Pulmonary artery endothelial cell (primary cell): ENCODE data around the gene INPP5A. TPM values are rescaled to one million over a fixed set of nuclear protein-coding genes. Genes with fewer than 3 reads are reported as not detected.
"Not testable (repeated sequence)": the region's sequence is repeated elsewhere in the genome, so short reads cannot be mapped to it uniquely, and the experiment has no call there.

ENCODE experiments used
- DNase-seq: peaks from one replicate; pipeline ENCODE4 v3.0.0-alpha.2; 2011; ENCODE audit warnings: low read depth, low spot score
- total RNA-seq: library from RNA; depleted of rRNA; stranded (reverse); fragments of >200 nt; gene quantifications from 2 replicates; pipeline ENCODE4 v1.2.3, GENCODE V29; 2014

Gene INPP5A
- total RNA-seq, 1 donor from 2014 or later: 25.4 TPM

- DNase-seq: no peak
Measured at GRCh38 chr10:132593900-132594876, 56.6 kb downstream of the INPP5A start.

- no peak for DNase-seq
Measured at GRCh38 chr10:132595021-132595420, 57.4 kb downstream of the INPP5A start.

GRCh38 chr10:132595854-132596253, 58.3 kb downstream of the INPP5A start:
- DNase-seq: no peak

GRCh38 chr10:132596742-132597279, 59.2 kb downstream of the INPP5A start:
- no peak for DNase-seq

- DNase-seq: no peak
Measured at GRCh38 chr10:132597654-132598053, 60.1 kb downstream of the INPP5A start.

- DNase-seq: not testable (repeated sequence)
Measured at GRCh38 chr10:132599023-132599618, 61.5 kb downstream of the INPP5A start.

- no peak for DNase-seq
Measured at GRCh38 chr10:132599732-132600131, 62.1 kb downstream of the INPP5A start.

GRCh38 chr10:132600416-132600815, 62.8 kb downstream of the INPP5A start:
- no peak for DNase-seq

GRCh38 chr10:132601567-132601966, 64.0 kb downstream of the INPP5A start:
- DNase-seq: no peak

- DNase-seq: no peak
Measured at GRCh38 chr10:132602614-132603013, 65.0 kb downstream of the INPP5A start.

GRCh38 chr10:132603851-132604533, 66.4 kb downstream of the INPP5A start:
- no peak for DNase-seq

- DNase-seq: no peak
Measured at GRCh38 chr10:132604686-132605085, 67.1 kb downstream of the INPP5A start.

- DNase-seq: no peak
Measured at GRCh38 chr10:132605390-132605789, 67.8 kb downstream of the INPP5A start.

- no peak for DNase-seq
Measured at GRCh38 chr10:132606031-132606491, 68.5 kb downstream of the INPP5A start.

GRCh38 chr10:132606536-132607316, 69.1 kb downstream of the INPP5A start:
- no peak for DNase-seq

- DNase-seq: no peak
Measured at GRCh38 chr10:132607491-132607890, 69.9 kb downstream of the INPP5A start.

- no peak for DNase-seq
Measured at GRCh38 chr10:132607961-132608495, 70.4 kb downstream of the INPP5A start.

- DNase-seq: no peak
Measured at GRCh38 chr10:132608511-132609195, 71.1 kb downstream of the INPP5A start.

- DNase-seq: no peak
Measured at GRCh38 chr10:132609211-132609610, 71.6 kb downstream of the INPP5A start.
